K562 (cell line): ENCODE data around the gene ACY1.

ENCODE experiments used
- CHD4 ChIP-seq: fragments of 200-600 bp; sonication (generic); IDR thresholded peaks from 3 replicates; pipeline ENCODE4 v1.6.1; 2012; ENCODE audit warnings: low read depth, mild to moderate bottlenecking, mixed read lengths, low read length, inconsistent platforms; ENCODE audit not compliant: insufficient read depth, insufficient replicate concordance, poor library complexity, severe bottlenecking
- LEF1 ChIP-seq: fragments of 450-650 bp; IDR thresholded peaks from 2 replicates; pipeline ENCODE4 v1.6.1; 2016; ENCODE audit warnings: mild to moderate bottlenecking
- MCM3 ChIP-seq: fragments of 450-650 bp; IDR thresholded peaks from 2 replicates; pipeline ENCODE4 v1.6.1; 2016
- NELFE ChIP-seq: IDR thresholded peaks from 2 replicates; pipeline ENCODE4 v1.6.1; 2011; ENCODE audit warnings: mild to moderate bottlenecking; ENCODE audit not compliant: insufficient read depth, insufficient read length
- POLR2A ChIP-seq: fragments of 450-650 bp; conservative IDR thresholded peaks from 2 replicates; pipeline ENCODE4 v1.6.1; 2016
- SP1 ChIP-seq: sonication (generic); formaldehyde crosslinking; IDR thresholded peaks from 2 replicates; pipeline ENCODE4 v1.8.1; 2022; ENCODE audit warnings: mild to moderate bottlenecking, missing genetic modification reagents
- TRIM24 ChIP-seq, 2 experiments: fragments of 450-650 bp; IDR thresholded peaks; 2 replicates each; pipeline ENCODE4 v1.6.1; 2016
- ZKSCAN8 ChIP-seq: fragments of 200-800 bp; sonication (Bioruptor generic); IDR thresholded peaks from 2 replicates; pipeline ENCODE4 v1.6.1; 2016; ENCODE audit warnings: missing genetic modification characterization, missing compliant biosample characterization
- ZNF274 ChIP-seq: IDR thresholded peaks from 2 replicates; pipeline ENCODE4 v1.6.1; 2011; ENCODE audit warnings: low read depth, mild to moderate bottlenecking, low read length, moderate library complexity, borderline replicate concordance
- ZNF79 ChIP-seq: fragments of 250-450 bp; sonication (Bioruptor Pico); IDR thresholded peaks from 2 replicates; pipeline ENCODE4 v1.4.0; 2020; ENCODE audit warnings: low read depth, mild to moderate bottlenecking, moderate library complexity
- TF ChIP-seq, protein P1 (sequence below), 3 experiments: IDR thresholded peaks in 2 of 3; conservative IDR thresholded peaks in 1 of 3; 2 replicates each; pipeline ENCODE4 v1.5.1; 2011 to 2012; ENCODE audit warnings: low read length in 3 of 3, mild to moderate bottlenecking in 3 of 3, control low read depth in 2 of 3, improper control_type of control experiment in 1 of 3, inconsistent platforms in 1 of 3, low read depth in 1 of 3, mixed read lengths in 1 of 3, moderate library complexity in 1 of 3; ENCODE audit not compliant: insufficient read depth in 2 of 3
- TF ChIP-seq, protein P2 (sequence below), 3 experiments: fragments of 200-800 bp in 1 of 3; fragments of 250-450 bp in 1 of 3; fragments of 450-650 bp in 1 of 3; sonication (Bioruptor Pico) in 1 of 3; sonication (Bioruptor generic) in 1 of 3; formaldehyde crosslinking in 1 of 3; IDR thresholded peaks; 2 replicates each; pipeline versions ENCODE4 v1.6.1 to v1.8.0; 2016 to 2022; ENCODE audit warnings: mild to moderate bottlenecking in 2 of 3, missing genetic modification characterization in 2 of 3, missing compliant biosample characterization in 1 of 3, moderate library complexity in 1 of 3
- TF ChIP-seq, protein P3 (sequence below): fragments of 250-450 bp; sonication (Bioruptor Pico); IDR thresholded peaks from 2 replicates; pipeline ENCODE4 v1.5.0; 2021

DNA sequence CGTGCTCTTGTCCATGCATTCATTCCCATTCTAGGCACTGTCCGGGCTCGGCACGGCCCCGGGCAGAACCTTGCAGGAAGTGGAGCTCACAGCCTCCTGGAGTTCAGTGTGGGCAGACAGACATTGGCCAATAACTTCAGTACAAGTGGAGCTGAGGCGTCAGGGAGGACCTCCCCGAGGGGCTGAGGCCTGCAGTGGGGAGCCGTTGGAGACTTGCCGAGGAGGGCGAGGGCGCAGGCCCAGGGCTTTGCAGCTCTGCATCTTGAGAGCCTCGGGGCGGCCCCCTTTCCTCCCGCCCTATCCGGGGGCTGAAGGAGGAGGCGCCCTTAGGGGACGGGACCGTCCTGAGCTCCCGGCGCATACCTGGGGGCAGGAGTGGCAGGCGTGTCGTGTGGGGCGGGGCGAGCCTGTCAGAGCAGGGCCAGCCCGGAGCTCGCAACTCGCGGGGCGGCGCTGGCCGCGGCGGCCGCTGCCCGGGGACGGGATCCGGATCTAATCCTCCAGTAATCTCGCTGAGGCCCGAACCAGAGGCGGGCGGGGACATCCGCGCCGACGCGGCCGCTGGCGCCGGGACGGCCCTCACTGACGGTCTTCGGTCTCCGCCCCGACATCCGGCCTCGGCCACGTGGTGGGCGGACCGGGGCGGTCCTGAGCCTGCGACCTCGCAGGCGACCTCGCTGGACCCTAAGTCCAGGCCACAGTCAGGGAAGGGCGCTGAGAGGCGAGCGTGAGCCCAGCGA is at the start of gene ACY1:
- TF ChIP-seq CHD4 (no peak), POLR2A (no peak), ZNF79 (CRISPR knock-in tag) (no peak), TRIM24 (IDR thresholded peaks at IDR 0.05) (no peak), LEF1 (no peak), SP1 (CRISPR knock-in tag) (peak; percentile 48; the same call in 1 of the 2 replicates), ZNF274 (no peak), MCM3 (no peak), ZKSCAN8 (CRISPR knock-in tag) (no peak), NELFE (no peak)
- TF ChIP-seq, protein P1, sequence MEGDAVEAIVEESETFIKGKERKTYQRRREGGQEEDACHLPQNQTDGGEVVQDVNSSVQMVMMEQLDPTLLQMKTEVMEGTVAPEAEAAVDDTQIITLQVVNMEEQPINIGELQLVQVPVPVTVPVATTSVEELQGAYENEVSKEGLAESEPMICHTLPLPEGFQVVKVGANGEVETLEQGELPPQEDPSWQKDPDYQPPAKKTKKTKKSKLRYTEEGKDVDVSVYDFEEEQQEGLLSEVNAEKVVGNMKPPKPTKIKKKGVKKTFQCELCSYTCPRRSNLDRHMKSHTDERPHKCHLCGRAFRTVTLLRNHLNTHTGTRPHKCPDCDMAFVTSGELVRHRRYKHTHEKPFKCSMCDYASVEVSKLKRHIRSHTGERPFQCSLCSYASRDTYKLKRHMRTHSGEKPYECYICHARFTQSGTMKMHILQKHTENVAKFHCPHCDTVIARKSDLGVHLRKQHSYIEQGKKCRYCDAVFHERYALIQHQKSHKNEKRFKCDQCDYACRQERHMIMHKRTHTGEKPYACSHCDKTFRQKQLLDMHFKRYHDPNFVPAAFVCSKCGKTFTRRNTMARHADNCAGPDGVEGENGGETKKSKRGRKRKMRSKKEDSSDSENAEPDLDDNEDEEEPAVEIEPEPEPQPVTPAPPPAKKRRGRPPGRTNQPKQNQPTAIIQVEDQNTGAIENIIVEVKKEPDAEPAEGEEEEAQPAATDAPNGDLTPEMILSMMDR (IDR thresholded peaks at IDR 0.05 in 2 of 3, conservative IDR thresholded peaks at IDR 0.05 in 1 of 3; ENCODE audit: insufficient read depth in 2 of 3, low read depth in 1 of 3, low read length in 3 of 3), result no peak
- TF ChIP-seq, protein P2, sequence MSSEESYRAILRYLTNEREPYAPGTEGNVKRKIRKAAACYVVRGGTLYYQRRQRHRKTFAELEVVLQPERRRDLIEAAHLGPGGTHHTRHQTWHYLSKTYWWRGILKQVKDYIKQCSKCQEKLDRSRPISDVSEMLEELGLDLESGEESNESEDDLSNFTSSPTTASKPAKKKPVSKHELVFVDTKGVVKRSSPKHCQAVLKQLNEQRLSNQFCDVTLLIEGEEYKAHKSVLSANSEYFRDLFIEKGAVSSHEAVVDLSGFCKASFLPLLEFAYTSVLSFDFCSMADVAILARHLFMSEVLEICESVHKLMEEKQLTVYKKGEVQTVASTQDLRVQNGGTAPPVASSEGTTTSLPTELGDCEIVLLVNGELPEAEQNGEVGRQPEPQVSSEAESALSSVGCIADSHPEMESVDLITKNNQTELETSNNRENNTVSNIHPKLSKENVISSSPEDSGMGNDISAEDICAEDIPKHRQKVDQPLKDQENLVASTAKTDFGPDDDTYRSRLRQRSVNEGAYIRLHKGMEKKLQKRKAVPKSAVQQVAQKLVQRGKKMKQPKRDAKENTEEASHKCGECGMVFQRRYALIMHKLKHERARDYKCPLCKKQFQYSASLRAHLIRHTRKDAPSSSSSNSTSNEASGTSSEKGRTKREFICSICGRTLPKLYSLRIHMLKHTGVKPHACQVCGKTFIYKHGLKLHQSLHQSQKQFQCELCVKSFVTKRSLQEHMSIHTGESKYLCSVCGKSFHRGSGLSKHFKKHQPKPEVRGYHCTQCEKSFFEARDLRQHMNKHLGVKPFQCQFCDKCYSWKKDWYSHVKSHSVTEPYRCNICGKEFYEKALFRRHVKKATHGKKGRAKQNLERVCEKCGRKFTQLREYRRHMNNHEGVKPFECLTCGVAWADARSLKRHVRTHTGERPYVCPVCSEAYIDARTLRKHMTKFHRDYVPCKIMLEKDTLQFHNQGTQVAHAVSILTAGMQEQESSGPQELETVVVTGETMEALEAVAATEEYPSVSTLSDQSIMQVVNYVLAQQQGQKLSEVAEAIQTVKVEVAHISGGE (CRISPR knock-in tag; IDR thresholded peaks at IDR 0.05), result peak in 1 of 3 experiments; percentile 91; a peak in 2 of 6 replicates
- TF ChIP-seq, protein P3, sequence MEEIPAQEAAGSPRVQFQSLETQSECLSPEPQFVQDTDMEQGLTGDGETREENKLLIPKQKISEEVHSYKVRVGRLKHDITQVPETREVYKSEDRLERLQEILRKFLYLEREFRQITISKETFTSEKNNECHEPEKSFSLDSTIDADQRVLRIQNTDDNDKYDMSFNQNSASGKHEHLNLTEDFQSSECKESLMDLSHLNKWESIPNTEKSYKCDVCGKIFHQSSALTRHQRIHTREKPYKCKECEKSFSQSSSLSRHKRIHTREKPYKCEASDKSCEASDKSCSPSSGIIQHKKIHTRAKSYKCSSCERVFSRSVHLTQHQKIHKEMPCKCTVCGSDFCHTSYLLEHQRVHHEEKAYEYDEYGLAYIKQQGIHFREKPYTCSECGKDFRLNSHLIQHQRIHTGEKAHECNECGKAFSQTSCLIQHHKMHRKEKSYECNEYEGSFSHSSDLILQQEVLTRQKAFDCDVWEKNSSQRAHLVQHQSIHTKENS (CRISPR knock-in tag), result no peak
